ENCODE data around the gene NUP62. TPM values are rescaled to one million over a fixed set of nuclear protein-coding genes. Genes with fewer than 3 reads are reported as not detected.
A peak's percentile ranks its signal among the peaks of the same experiment; 100 is the strongest.

The NUP62 gene
- polyA plus RNA-seq, 1 donor from 2014 or later = 62.9 TPM

DNA sequence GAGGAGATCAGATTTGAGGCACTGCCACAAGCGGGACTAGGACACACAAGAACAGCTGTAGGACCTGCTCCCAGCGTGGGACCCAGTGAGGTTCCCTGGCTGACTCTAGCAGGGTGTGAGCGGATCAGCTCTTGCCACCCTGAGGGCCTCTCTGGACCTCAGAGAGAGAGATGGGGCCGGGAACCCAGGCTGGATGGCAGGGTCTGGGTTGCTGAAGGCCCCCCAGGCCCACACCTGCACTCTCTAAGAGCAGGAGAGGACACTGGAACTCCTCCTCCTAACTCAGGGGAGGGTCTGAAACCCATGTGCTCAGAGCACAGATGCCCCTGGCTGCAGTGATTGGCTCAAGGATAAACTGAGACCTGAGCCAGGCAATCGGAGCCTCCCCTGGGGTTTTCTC, 19.1 kb downstream of the NUP62 start:
- Mint-ChIP-seq H3K27ac (no peak overlapping the region), H3K9me3 (peaks cover 0 to 5% (median 5%) of the 10 kb centered on the region in 3 donors), H3K4me1 (peaks cover 36 to 58% (median 55%) of the 10 kb centered on the region in 3 donors), H3K36me3 (peaks cover 2% of the 10 kb centered on the region), H3K27me3 (peaks cover 1% of the 10 kb centered on the region), H3K4me3 (no peak overlapping the region)

DNA sequence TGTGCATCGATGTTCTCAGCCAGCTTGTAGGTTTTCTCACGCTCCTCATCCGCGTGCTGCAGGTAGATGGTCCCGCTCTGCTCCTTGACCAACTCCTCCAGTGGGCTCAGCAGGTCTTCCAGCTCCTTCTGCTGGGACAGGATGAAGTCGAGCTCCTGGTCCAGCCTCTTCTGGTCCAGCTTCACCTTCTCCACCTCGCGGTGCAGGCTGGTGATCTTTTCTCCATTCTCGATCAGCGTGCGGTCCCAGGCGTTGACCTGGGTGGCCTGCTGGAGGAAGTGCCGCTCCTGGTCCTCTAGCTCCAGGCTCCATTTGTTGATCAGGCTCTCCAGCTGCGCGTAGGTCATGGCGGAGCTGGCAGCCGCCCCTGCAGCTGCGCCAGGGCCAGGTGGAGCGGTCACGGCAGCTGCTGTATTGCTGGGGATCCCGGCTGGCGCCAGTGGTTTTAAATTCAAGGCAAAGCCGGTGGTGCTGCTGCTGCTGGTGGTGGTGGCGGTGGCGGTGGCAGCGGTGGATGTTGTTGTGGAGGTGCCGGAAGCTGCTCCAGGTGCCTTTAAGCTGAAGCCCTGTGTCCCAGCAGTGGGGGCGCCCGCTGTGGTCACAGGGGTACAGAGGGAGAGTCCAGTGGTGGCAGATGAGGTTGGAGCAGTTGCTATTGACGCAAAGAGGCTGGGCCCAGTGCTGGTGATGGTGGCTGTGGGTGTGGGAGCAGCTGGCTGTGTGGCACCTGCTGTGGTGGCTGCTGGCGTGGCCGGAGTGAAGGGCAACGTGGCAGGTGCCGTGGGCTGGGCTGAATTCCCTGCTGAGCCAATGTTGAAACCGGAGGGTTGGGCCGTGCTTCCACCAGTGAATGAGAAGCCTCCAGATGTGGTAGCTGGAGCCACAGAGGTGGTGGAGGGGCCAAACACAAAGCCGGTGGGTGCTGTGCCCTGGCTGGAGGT, 20.6 kb downstream of the NUP62 start:
- peaks cover 34 to 63% (median 60%) of the 10 kb centered on the region in 3 donors for H3K4me1 Mint-ChIP-seq
- peak overlapping the region; percentile 93 to 96 (median 96) for H3K27ac Mint-ChIP-seq
- H3K27me3 Mint-ChIP-seq = peaks cover 1% of the 10 kb centered on the region
- H3K9me3 Mint-ChIP-seq = peaks cover 0 to 5% (median 5%) of the 10 kb centered on the region in 3 donors
- peaks cover 2% of the 10 kb centered on the region for H3K36me3 Mint-ChIP-seq
- H3K4me3 Mint-ChIP-seq = peak overlapping the region in 3 of 4 donors; percentile 60 to 86 (median 75)

DNA sequence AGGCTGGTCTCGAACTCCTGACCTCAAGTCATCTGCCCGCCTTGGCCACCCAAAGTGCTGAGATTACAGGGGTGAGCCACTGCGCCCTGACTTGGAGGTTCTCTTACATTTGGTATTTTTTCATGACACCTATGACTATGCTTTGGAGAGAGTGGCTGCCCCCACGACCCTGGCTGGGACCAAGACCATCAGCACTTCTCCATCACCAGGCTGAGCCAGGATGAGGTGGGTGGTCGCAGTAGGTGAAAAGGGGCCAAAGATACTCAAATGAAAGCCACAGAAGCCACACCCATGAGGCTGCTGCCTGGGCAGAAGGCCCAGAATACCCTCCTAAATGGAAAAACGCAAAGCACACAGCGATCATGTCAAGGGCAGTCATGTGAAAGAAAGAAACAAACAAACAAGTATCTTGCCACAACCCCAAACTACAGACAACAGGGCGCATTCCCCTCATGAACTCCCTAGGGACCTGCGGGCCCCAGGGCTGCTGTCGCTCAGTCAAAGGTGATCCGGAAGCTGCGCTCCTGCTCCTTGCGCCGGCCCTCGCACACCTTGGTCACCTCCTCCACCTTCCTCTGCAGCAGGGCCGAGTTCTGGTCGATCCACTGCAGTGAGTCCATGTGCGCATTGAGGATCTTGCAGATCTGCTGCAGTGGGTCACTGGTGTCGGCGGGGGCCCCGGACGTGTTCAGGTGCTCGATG, 21.4 kb downstream of the NUP62 start:
- Mint-ChIP-seq H3K27me3 (peaks cover 1% of the 10 kb centered on the region), H3K27ac (peak overlapping the region; percentile 93 to 96 (median 96)), H3K9me3 (peaks cover 0 to 5% (median 5%) of the 10 kb centered on the region in 3 donors), H3K4me3 (peak overlapping the region; percentile 53 to 86 (median 84)), H3K36me3 (no peaks in the 10 kb centered on the region), H3K4me1 (peaks cover 28 to 61% (median 57%) of the 10 kb centered on the region in 3 donors)

DNA sequence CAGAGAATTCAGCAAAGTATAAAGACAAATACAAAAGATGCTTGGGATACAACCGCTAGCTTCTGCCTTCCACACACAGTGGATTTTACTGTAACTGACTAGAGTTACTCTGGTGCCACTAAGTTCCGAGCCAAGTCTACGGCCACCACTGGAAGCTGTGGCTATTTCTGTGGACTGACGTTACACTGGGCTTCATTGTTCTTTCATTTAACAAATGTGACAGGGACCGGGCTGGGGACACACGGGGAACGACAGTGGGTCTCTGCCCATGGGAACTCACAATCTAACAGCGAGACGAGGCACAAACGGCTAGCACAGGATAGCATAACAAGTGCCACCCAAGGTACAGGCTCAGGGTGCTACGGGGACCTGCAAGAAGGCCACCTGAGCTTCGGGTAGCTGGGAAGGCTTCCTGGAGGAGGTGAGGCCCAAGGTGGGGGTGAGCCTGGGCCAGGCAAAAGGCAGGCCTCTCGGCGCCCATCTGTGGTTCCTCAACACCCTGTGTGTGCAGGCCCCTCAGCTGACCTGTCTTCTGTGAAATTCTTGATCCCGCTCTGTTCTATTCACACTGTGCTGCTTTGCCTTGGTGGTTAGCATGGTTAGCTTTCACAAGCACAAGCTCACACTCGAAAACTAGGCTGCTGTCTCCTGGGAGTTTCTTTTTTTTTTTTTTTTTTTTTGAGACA, 22.3 kb downstream of the NUP62 start:
- Mint-ChIP-seq H3K4me3 (peak overlapping the region; percentile 51 to 93 (median 68)), H3K27me3 (peaks cover 1% of the 10 kb centered on the region), H3K9me3 (peaks cover 0 to 5% (median 5%) of the 10 kb centered on the region in 3 donors), H3K4me1 (peaks cover 28 to 60% (median 54%) of the 10 kb centered on the region in 3 donors), H3K36me3 (no peaks in the 10 kb centered on the region), H3K27ac (peak overlapping the region; percentile 84 to 96 (median 93))

DNA sequence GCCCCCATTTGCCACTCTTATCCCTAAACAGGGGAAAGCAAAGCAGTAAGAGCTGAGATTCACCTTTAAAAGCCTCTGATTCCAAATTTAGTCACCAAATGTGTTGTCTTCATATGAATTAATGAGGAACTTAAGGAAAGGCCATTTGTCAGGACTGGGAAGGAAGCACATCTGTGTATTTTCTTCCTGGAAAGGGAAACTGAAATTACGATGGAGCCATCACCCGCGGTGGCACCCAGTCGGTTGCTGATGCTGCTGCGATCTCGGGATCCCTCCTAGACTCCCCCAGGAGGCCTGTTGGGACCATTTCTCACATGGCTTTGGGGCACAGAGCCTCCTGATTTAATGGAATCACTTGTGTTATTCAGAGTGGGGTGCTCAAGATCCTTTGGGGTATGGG, 25.2 kb downstream of the NUP62 start:
- H3K27ac Mint-ChIP-seq = peak overlapping the region in 2 of 3 donors; percentile 25 to 81
- peak overlapping the region in 1 of 4 donors; percentile 91 for H3K4me3 Mint-ChIP-seq
- H3K4me1 Mint-ChIP-seq = peaks cover 16 to 43% (median 34%) of the 10 kb centered on the region in 3 donors
- H3K27me3 Mint-ChIP-seq = peaks cover 1% of the 10 kb centered on the region
- no peaks in the 10 kb centered on the region for H3K36me3 Mint-ChIP-seq
- H3K9me3 Mint-ChIP-seq = peaks cover 0 to 5% (median 5%) of the 10 kb centered on the region in 3 donors

DNA sequence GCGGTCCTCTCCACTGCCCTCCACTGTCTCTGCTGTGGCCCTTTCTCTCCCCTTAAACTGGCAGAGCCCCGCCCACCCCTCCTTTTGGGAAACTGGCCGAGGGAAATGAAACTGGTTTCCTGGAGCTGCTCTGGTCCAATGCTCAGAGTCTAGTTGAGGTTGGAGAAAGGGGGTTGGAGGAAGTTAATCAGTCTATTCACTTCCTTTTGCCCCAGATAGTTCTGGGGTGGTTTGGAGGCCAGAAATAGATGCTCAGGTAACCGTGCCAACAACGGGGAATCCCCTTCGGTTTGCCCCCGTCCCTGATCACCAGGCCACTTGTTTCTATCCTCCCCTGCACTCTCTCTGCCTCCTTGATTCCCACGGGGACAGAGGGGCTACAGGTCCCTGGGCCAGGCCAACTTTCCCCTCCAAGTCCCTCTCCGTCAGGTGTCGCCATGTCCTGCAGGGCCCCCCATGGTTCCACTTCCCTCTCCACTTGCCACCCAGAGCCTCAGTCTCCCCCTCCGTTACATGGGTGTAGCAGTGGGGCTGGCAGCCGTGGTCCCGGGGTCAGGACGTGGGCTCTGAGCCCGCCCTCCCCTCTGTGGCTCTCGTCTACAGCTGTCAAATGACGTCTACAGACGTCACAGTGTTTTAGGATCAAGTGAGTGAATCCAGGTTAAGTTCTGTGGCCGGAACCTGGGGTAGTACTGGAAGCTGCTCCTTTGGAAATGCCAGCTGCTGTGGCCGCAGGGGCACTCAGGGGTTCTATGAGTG, 32.3 kb downstream of the NUP62 start, which contains the start of gene IL4I1:
Gene IL4I1 (minus strand): TSS at position 25 of the 759 bp plus-strand sequence. CDS start 727 bp downstream, outside the sequence.
- Mint-ChIP-seq H3K27ac (peak within 1 kb of the TSS; percentile 89 to 99 (median 93)), H3K4me3 (peak within 1 kb of the TSS; percentile 77 to 90 (median 82)), H3K9me3 (no peaks in the 10 kb centered on the region), H3K36me3 (no peaks in the 10 kb centered on the region), H3K4me1 (peaks cover 15 to 22% (median 19%) of the 10 kb centered on the region in 3 donors), H3K27me3 (peaks cover 4% of the 10 kb centered on the region)

DNA sequence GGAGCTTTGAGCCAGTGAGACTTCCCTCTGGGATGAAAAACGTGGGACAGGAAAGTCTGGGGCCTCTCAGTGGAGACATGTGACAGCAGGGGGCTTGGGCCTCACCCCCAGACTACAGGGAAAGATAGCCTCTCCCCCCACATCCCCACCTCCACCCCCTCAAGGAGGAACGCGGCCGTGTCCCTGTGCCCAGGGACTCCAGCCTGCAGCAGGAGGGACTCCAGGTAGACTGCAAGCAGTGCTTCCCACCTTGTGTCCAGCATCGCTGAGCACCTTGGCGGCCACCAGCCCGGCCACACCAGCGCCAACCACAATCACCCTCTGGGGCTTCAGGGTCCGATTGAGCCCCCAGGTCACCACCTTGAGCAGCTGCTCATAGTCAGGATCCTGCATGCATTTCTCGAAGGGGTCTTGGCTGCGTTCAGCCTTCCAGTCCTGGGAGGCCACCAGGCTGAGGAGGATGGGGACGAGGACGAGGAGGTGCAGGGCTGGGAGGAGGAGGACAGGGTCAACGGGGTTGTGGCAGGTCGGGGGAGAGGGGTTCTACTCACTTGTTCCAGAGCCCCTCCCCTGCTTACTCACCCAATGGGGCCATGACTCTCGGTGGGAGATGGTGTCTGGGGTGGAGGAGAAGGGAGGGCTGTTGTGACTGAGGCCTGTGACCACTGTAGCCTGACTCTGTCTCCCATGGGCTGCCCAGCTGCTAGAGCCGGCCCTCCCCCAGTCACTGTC, 33.6 kb downstream of the NUP62 start:
- peaks cover 15 to 25% (median 19%) of the 10 kb centered on the region in 3 donors for H3K4me1 Mint-ChIP-seq
- no peaks in the 10 kb centered on the region for H3K9me3 Mint-ChIP-seq
- peaks cover 4% of the 10 kb centered on the region for H3K27me3 Mint-ChIP-seq
- H3K36me3 Mint-ChIP-seq = no peaks in the 10 kb centered on the region
- peak overlapping the region in 2 of 4 donors; percentile 39 to 49 for H3K4me3 Mint-ChIP-seq
- H3K27ac Mint-ChIP-seq = peak overlapping the region in 2 of 3 donors; percentile 42 to 99

DNA sequence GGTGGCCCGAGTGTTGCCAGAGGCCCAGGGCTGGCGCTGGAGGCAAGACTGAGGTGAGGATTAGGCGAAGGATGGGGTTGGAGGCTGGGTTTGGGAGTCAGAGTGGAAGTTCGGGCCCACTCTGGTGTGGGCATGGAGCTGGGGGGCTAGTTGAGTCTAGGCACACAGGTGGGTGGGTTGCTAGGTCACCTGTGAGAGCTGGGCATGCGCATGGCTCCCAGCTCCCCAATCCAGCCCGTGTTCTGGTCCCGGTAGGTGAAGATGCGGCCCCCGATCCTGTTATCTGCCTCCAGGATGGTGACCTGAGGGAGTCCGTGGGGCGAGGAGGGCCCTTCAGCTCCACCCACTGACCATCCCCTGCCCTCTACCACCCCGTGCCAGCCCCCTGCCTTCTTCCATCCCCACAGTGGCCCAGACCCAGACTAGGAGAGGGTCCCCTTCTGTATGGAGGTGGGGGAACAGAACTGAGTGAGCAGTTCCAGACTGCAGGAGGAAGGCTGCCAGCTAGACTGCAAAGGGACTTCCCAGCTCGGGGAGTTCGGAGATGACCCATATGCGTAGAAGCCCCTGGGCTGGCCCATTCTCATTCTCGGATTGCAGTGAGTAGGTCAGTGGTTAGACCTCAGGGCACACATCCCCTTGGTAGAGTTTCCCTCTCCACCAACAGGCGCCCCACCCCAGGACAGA, 34.3 kb downstream of the NUP62 start:
- Mint-ChIP-seq H3K27ac (peak overlapping the region in 2 of 3 donors; percentile 42 to 77), H3K27me3 (peaks cover 4% of the 10 kb centered on the region), H3K4me3 (no peak overlapping the region), H3K4me1 (peaks cover 19 to 28% (median 19%) of the 10 kb centered on the region in 3 donors), H3K36me3 (no peaks in the 10 kb centered on the region), H3K9me3 (no peaks in the 10 kb centered on the region)

DNA sequence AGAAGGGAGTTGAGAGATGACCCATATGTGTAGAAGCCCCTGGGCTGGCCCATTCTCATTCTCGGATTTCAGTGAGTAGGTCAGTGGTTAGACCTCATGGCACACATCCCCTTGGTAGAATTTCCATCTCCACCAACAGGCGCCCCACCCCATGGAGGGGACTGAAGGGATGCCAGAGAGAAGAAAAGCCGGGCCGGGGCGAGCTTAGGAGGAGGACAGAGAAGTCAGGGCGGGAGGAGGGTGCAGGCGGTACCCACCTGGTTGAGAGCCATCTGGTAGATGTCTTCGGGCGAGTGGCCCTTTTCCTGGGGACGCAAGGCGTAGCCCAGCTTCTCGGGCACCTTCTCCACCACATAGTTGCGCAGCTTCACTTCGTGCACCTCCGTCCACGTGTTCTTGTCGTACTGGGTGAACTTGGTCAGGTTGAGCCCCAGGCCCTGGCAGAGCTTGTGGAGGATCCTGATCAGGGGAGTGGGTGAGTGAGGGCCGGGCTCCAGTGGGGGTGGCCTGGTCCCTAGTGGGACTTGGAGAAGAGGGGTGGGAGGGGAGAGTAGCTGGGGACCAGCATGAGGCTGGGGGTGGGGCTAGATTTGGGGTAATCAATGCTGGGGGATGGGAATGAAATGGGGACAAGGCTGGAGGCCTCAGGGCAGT, 35.2 kb downstream of the NUP62 start:
- Mint-ChIP-seq H3K27ac (no peak overlapping the region), H3K36me3 (no peaks in the 10 kb centered on the region), H3K9me3 (no peaks in the 10 kb centered on the region), H3K4me1 (peaks cover 19 to 29% (median 19%) of the 10 kb centered on the region in 3 donors), H3K27me3 (peaks cover 4% of the 10 kb centered on the region), H3K4me3 (no peak overlapping the region)

DNA sequence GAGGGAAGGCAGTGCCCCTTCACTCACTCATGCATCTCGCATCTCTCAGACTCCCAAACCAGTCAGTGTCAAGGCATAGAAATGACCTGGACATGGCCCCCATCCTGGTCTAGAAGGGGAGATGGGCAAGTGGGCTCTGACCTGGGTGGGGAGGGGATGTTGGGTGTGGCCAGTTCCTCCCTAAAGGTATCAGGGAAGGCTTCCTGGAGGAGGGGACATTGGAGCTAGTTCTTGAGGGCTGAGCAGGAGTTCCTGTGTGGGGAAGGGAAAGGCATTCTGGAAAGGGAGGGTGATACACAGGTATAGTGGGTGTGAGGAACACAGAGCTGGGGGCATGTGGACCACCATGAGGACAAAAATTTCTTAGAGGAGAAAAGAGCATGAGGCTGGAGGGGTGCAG, 36.6 kb downstream of the NUP62 start:
- peak overlapping the region in 1 of 4 donors; percentile 11 for H3K4me3 Mint-ChIP-seq
- H3K36me3 Mint-ChIP-seq = no peaks in the 10 kb centered on the region
- no peak overlapping the region for H3K27ac Mint-ChIP-seq
- peaks cover 4% of the 10 kb centered on the region for H3K27me3 Mint-ChIP-seq
- no peaks in the 10 kb centered on the region for H3K9me3 Mint-ChIP-seq
- H3K4me1 Mint-ChIP-seq = peaks cover 16 to 27% (median 17%) of the 10 kb centered on the region in 3 donors

DNA sequence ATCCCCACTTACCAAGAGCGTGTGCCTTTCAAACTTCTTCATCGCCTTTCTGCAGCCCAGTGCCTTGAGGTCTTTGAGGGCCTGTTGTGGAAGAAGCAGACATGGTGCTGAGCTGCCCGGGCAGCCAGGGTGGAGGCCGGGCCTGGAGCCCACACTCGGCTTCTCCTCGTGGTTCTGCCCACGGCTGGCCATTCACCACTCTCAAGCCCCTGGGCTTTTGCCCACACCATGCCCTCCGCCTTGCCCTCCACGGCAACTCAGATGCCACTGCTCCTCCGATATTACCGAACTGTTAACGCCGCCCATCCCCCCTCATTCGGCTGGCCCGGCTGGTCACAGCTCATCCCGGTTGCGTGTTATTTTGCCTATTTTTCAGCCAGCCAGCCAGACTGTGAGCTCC, 37.9 kb downstream of the NUP62 start:
- H3K36me3 Mint-ChIP-seq = no peaks in the 10 kb centered on the region
- H3K27me3 Mint-ChIP-seq = peaks cover 2% of the 10 kb centered on the region
- no peaks in the 10 kb centered on the region for H3K9me3 Mint-ChIP-seq
- peak overlapping the region in 1 of 3 donors; percentile 69 for H3K27ac Mint-ChIP-seq
- H3K4me1 Mint-ChIP-seq = peaks cover 4 to 16% (median 5%) of the 10 kb centered on the region in 3 donors
- H3K4me3 Mint-ChIP-seq = peak overlapping the region in 3 of 4 donors; percentile 9 to 65 (median 50)
